AG20443 (cell line): ENCODE measurements around the gene RNF183.
A peak's percentile ranks its signal among the peaks of the same experiment; 100 is the strongest.
"Not testable (repeated sequence)": the region's sequence is repeated elsewhere in the genome, so short reads cannot be mapped to it uniquely, and the experiment has no call there.

ENCODE experiments used
- DNase-seq: peaks from one replicate; pipeline ENCODE4 v3.0.0; 2012; ENCODE audit warnings: low spot score, mixed read lengths

The RNF183 gene

GRCh38 chr9:113274474-113275156, 28.6 kb downstream of the RNF183 start:
- peak; percentile 57 for DNase-seq

GRCh38 chr9:113269871-113270270, 33.3 kb downstream of the RNF183 start:
- no peak for DNase-seq

GRCh38 chr9:113269355-113269754, 33.8 kb downstream of the RNF183 start:
- no peak for DNase-seq

GRCh38 chr9:113267911-113268566, 35.1 kb downstream of the RNF183 start:
- DNase-seq = no peak

GRCh38 chr9:113266174-113266573, 37.0 kb downstream of the RNF183 start:
- no peak for DNase-seq

GRCh38 chr9:113261917-113262671, 41.1 kb downstream of the RNF183 start:
- DNase-seq = no peak

- DNase-seq = no peak
These were observed 44.9 kb downstream of the RNF183 start for GRCh38 chr9:113258282-113258681.

- no peak for DNase-seq
These were observed 45.3 kb downstream of the RNF183 start for GRCh38 chr9:113257863-113258262.

- no peak for DNase-seq
These were observed 47.7 kb downstream of the RNF183 start for GRCh38 chr9:113255438-113255837.

GRCh38 chr9:113254991-113255390, 48.2 kb downstream of the RNF183 start:
- no peak for DNase-seq

- no peak for DNase-seq
These were observed 52.4 kb downstream of the RNF183 start for GRCh38 chr9:113250807-113251206.

- DNase-seq = not testable (repeated sequence)
These were observed 53.5 kb downstream of the RNF183 start for GRCh38 chr9:113249661-113250060.

- no peak for DNase-seq
These were observed 55.5 kb downstream of the RNF183 start for GRCh38 chr9:113247640-113248039.
